Measurements from ENCODE around the gene STAG3.
"Not testable (repeated sequence)": the region's sequence is repeated elsewhere in the genome, so short reads cannot be mapped to it uniquely, and the experiment has no call there.

STAG3 gene

GRCh38 chr7:100212631-100213286 lies 35.0 kb downstream of the STAG3 start:
- no peak overlapping the region for H3K4me3 ChIP-seq (ENCODE audit: low read length)
- no CpG with 5 or more reads among the region's 5 CpGs for WGBS (ENCODE audit: insufficient coverage, insufficient read length)
- DNase-seq (ENCODE audit: low read depth, low spot score): no peak
- H3K36me3 ChIP-seq (ENCODE audit: control insufficient read depth, insufficient read depth, low read length): no peaks in the 10 kb centered on the region
- H3K27ac ChIP-seq (ENCODE audit: low read length): no peak overlapping the region
- no peaks in the 10 kb centered on the region; the same call in 1 of the 2 replicates for H3K27me3 ChIP-seq (ENCODE audit: control insufficient read depth, insufficient read depth, low read length)
- H3K9me3 ChIP-seq (ENCODE audit: control insufficient read depth, insufficient read depth, low read length): no peaks in the 10 kb centered on the region
- H3K4me1 ChIP-seq (ENCODE audit: control insufficient read depth, insufficient read depth, low read length): no peaks in the 10 kb centered on the region

GRCh38 chr7:100213672-100214071 lies 36.0 kb downstream of the STAG3 start:
- no peak for DNase-seq (ENCODE audit: low read depth, low spot score)
- no CpG with 5 or more reads among the region's 6 CpGs for WGBS (ENCODE audit: insufficient coverage, insufficient read length)
- Histone ChIP-seq H3K4me1 (ENCODE audit: control insufficient read depth, insufficient read depth, low read length) (no peaks in the 10 kb centered on the region), H3K36me3 (ENCODE audit: control insufficient read depth, insufficient read depth, low read length) (no peaks in the 10 kb centered on the region), H3K27ac (ENCODE audit: low read length) (no peak overlapping the region), H3K9me3 (ENCODE audit: control insufficient read depth, insufficient read depth, low read length) (no peaks in the 10 kb centered on the region), H3K27me3 (ENCODE audit: control insufficient read depth, insufficient read depth, low read length) (no peaks in the 10 kb centered on the region; the same call in 1 of the 2 replicates), H3K4me3 (ENCODE audit: low read length) (no peak overlapping the region)

- not testable (repeated sequence) for H3K4me1 ChIP-seq (ENCODE audit: control insufficient read depth, insufficient read depth, low read length); H3K4me3 ChIP-seq (ENCODE audit: low read length); H3K27ac ChIP-seq (ENCODE audit: low read length); H3K27me3 ChIP-seq (ENCODE audit: control insufficient read depth, insufficient read depth, low read length); H3K36me3 ChIP-seq (ENCODE audit: control insufficient read depth, insufficient read depth, low read length); H3K9me3 ChIP-seq (ENCODE audit: control insufficient read depth, insufficient read depth, low read length); DNase-seq (ENCODE audit: low read depth, low spot score)
- WGBS (ENCODE audit: insufficient coverage, insufficient read length): no CpG with 5 or more reads among the region's 5 CpGs
Measured at GRCh38 chr7:100214356-100214755, 36.6 kb downstream of the STAG3 start.

DNA sequence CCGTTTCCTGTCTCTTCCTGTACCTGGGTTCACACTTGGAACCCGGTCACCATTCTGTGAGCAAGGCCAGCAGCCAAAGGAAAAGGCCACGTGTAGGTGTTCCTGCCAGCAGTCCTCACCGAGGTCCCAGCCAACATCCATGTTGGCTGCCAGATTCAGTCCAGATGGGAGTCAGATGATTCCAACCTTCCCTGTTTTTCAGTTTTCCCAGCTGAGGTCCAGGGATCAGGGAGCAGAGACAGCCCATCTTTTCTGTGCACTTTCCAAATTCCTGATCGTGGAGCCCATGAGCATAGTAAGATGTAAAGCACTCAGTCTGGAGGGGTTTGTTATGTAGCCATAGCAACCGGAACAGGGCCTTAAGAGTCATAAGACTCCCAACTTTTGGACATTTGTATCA lies 38.2 kb downstream of the STAG3 start:
- H3K36me3 ChIP-seq (ENCODE audit: control insufficient read depth, insufficient read depth, low read length): no peaks in the 10 kb centered on the region
- DNase-seq (ENCODE audit: low read depth, low spot score): no peak
- no peaks in the 10 kb centered on the region; the same call in 1 of the 2 replicates for H3K27me3 ChIP-seq (ENCODE audit: control insufficient read depth, insufficient read depth, low read length)
- H3K27ac ChIP-seq (ENCODE audit: low read length): no peak overlapping the region
- H3K9me3 ChIP-seq (ENCODE audit: control insufficient read depth, insufficient read depth, low read length): no peaks in the 10 kb centered on the region
- no peak overlapping the region for H3K4me3 ChIP-seq (ENCODE audit: low read length)
- WGBS (ENCODE audit: insufficient coverage, insufficient read length): no CpG with 5 or more reads among the region's 6 CpGs
- H3K4me1 ChIP-seq (ENCODE audit: control insufficient read depth, insufficient read depth, low read length): no peaks in the 10 kb centered on the region

- H3K4me1 ChIP-seq (ENCODE audit: control insufficient read depth, insufficient read depth, low read length); DNase-seq (ENCODE audit: low read depth, low spot score); H3K4me3 ChIP-seq (ENCODE audit: low read length); H3K27ac ChIP-seq (ENCODE audit: low read length); H3K36me3 ChIP-seq (ENCODE audit: control insufficient read depth, insufficient read depth, low read length); H3K9me3 ChIP-seq (ENCODE audit: control insufficient read depth, insufficient read depth, low read length); H3K27me3 ChIP-seq (ENCODE audit: control insufficient read depth, insufficient read depth, low read length): not testable (repeated sequence)
- WGBS (ENCODE audit: insufficient coverage, insufficient read length): no CpG with 5 or more reads among the region's 5 CpGs
Measured at GRCh38 chr7:100217934-100218333, 40.2 kb downstream of the STAG3 start.

DNA sequence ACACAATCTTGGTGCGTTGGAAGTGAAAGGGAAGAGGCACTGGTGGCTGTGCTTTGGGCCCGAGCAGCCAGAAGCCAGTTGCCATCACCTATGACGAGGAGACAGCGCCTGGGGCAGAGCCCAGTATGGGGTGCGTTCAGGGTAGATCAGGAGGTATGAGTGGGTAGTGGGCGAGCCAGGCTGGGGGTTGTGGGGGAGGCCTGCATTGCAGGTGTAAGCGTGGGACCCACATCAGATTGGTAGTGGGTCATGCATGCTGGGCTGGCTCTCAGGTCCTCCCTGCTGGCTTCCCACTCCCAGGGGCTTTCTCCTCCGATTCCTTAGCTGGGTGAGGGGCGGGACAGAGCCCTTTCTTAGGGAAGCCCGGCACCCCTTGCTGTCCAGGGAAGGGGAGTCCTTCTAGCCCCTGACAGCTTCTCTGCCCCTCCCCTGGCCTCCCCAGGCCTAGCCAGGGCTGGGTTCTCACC lies 41.6 kb downstream of the STAG3 start:
- DNase-seq (ENCODE audit: low read depth, low spot score): no peak
- no peak overlapping the region for H3K27ac ChIP-seq (ENCODE audit: low read length)
- H3K4me3 ChIP-seq (ENCODE audit: low read length): no peak overlapping the region
- WGBS (ENCODE audit: insufficient coverage, insufficient read length): no CpG with 5 or more reads among the region's 10 CpGs
- no peaks in the 10 kb centered on the region for H3K9me3 ChIP-seq (ENCODE audit: control insufficient read depth, insufficient read depth, low read length)
- no peaks in the 10 kb centered on the region for H3K36me3 ChIP-seq (ENCODE audit: control insufficient read depth, insufficient read depth, low read length)
- no peaks in the 10 kb centered on the region for H3K4me1 ChIP-seq (ENCODE audit: control insufficient read depth, insufficient read depth, low read length)
- H3K27me3 ChIP-seq (ENCODE audit: control insufficient read depth, insufficient read depth, low read length): no peaks in the 10 kb centered on the region

DNA sequence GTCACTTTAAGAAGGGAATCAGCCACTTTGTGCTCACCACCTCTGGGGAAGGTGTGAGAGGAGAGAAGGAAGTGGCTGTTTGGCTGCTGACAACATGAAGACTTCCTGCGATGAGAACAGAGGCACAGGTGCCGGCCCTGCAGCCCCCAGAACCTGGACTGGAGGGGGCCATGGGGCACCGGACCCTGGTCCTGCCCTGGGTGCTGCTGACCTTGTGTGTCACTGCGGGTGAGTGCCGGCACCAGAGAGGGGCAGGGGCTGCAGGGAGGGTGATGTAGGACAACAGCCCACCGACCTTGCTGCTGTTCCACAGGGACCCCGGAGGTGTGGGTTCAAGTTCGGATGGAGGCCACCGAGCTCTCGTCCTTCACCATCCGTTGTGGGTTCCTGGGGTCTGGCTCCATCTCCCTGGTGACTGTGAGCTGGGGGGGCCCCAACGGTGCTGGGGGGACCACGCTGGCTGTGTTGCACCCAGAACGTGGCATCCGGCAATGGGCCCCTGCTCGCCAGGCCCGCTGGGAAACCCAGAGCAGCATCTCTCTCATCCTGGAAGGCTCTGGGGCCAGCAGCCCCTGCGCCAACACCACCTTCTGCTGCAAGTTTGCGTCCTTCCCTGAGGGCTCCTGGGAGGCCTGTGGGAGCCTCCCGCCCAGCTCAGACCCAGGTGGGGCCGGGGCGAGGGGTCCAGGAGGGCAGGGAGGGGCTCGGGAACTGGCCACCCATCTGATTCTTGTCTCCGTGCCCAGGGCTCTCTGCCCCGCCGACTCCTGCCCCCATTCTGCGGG lies 42.3 kb downstream of the STAG3 start, which contains the start of gene PVRIG:
TSS of gene PVRIG (plus strand) at position 149 of the 785 bp plus-strand sequence. CDS start at position 171, 22 bp downstream.
- H3K27ac ChIP-seq (ENCODE audit: low read length); DNase-seq (ENCODE audit: low read depth, low spot score); H3K4me1 ChIP-seq (ENCODE audit: control insufficient read depth, insufficient read depth, low read length); H3K36me3 ChIP-seq (ENCODE audit: control insufficient read depth, insufficient read depth, low read length); H3K4me3 ChIP-seq (ENCODE audit: low read length); H3K9me3 ChIP-seq (ENCODE audit: control insufficient read depth, insufficient read depth, low read length); H3K27me3 ChIP-seq (ENCODE audit: control insufficient read depth, insufficient read depth, low read length): not testable (repeated sequence)
- no CpG with 5 or more reads among the region's 27 CpGs for WGBS (ENCODE audit: insufficient coverage, insufficient read length)

DNA sequence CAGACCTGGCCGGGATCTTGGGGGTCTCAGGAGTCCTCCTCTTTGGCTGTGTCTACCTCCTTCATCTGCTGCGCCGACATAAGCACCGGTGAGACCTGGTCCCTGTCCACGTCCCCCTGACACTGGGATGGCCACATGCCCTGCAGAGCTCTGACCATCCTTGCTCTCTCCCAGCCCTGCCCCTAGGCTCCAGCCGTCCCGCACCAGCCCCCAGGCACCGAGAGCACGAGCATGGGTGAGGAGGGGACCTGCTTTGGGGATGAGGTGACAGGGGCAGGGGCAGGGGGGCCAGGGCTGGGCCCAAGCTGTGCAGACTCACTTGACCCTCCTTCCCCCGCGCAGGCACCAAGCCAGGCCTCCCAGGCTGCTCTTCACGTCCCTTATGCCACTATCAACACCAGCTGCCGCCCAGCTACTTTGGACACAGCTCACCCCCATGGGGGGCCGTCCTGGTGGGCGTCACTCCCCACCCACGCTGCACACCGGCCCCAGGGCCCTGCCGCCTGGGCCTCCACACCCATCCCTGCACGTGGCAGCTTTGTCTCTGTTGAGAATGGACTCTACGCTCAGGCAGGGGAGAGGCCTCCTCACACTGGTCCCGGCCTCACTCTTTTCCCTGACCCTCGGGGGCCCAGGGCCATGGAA lies 43.0 kb downstream of the STAG3 start:
- Histone ChIP-seq H3K27me3 (ENCODE audit: control insufficient read depth, insufficient read depth, low read length) (no peaks in the 10 kb centered on the region), H3K4me3 (ENCODE audit: low read length) (no peak overlapping the region), H3K36me3 (ENCODE audit: control insufficient read depth, insufficient read depth, low read length) (no peaks in the 10 kb centered on the region), H3K4me1 (ENCODE audit: control insufficient read depth, insufficient read depth, low read length) (no peaks in the 10 kb centered on the region), H3K9me3 (ENCODE audit: control insufficient read depth, insufficient read depth, low read length) (no peaks in the 10 kb centered on the region), H3K27ac (ENCODE audit: low read length) (no peak overlapping the region)
- no CpG with 5 or more reads among the region's 22 CpGs for WGBS (ENCODE audit: insufficient coverage, insufficient read length)
- no peak for DNase-seq (ENCODE audit: low read depth, low spot score)

GRCh38 chr7:100221231-100221718 lies 43.6 kb downstream of the STAG3 start:
- Histone ChIP-seq H3K4me1 (ENCODE audit: control insufficient read depth, insufficient read depth, low read length) (no peaks in the 10 kb centered on the region), H3K9me3 (ENCODE audit: control insufficient read depth, insufficient read depth, low read length) (no peaks in the 10 kb centered on the region), H3K27me3 (ENCODE audit: control insufficient read depth, insufficient read depth, low read length) (no peaks in the 10 kb centered on the region), H3K36me3 (ENCODE audit: control insufficient read depth, insufficient read depth, low read length) (no peaks in the 10 kb centered on the region), H3K4me3 (ENCODE audit: low read length) (no peak overlapping the region), H3K27ac (ENCODE audit: low read length) (no peak overlapping the region)
- no CpG with 5 or more reads among the region's 5 CpGs for WGBS (ENCODE audit: insufficient coverage, insufficient read length)
- DNase-seq (ENCODE audit: low read depth, low spot score): no peak

DNA sequence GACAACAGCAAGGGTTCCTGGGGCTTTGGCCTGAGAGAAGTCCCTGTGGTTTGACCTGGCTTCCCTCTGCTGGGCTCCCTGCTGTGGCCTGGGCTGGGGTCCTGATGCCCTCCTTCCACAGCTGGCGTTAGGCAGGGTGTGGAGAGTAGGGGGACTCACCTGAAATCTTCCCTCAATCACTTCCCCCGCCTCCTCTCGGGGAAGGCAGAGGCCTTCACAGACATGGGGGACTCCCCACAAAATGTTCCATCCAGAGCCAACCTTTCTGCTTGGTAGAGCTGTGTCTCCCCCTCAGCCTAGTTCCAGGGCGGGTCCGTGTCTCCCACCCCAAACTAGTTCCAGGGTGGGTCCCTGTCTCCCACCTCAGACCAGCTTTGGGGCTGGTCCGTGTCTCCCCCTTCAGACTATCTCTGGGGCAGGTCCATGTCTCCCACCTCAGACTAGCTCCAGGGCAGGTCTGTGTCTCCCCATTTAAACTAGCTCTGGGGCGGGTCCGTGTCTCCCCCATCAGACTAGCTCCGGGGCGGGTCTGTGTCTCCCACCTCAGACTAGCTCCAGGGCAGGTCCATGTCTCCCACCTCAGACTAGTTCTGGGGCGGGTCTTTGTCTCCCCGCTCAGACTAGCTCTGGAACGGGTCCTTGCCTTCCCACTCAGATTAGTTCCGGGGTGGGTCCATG lies 44.2 kb downstream of the STAG3 start:
- no CpG with 5 or more reads among the region's 14 CpGs for WGBS (ENCODE audit: insufficient coverage, insufficient read length)
- no peaks in the 10 kb centered on the region for H3K4me1 ChIP-seq (ENCODE audit: control insufficient read depth, insufficient read depth, low read length)
- H3K36me3 ChIP-seq (ENCODE audit: control insufficient read depth, insufficient read depth, low read length): no peaks in the 10 kb centered on the region
- no peaks in the 10 kb centered on the region for H3K9me3 ChIP-seq (ENCODE audit: control insufficient read depth, insufficient read depth, low read length)
- H3K27me3 ChIP-seq (ENCODE audit: control insufficient read depth, insufficient read depth, low read length): no peaks in the 10 kb centered on the region
- no peak overlapping the region for H3K4me3 ChIP-seq (ENCODE audit: low read length)
- DNase-seq (ENCODE audit: low read depth, low spot score): no peak
- H3K27ac ChIP-seq (ENCODE audit: low read length): no peak overlapping the region

Data from iPS DF 6.9 (cell line).